HepG2 (cell line): Measurements from ENCODE around the gene TCFL5. TPM values are rescaled to one million over a fixed set of nuclear protein-coding genes. Genes with fewer than 3 reads are reported as not detected.

ENCODE experiments used
- DPF2 ChIP-seq: sonication (generic); formaldehyde crosslinking; IDR thresholded peaks from 2 replicates; pipeline ENCODE4 v1.4.0; 2020; ENCODE audit warnings: mild to moderate bottlenecking, low read depth, missing genetic modification reagents, borderline replicate concordance
- NONO ChIP-seq, 2 experiments: fragments of 450-650 bp in 1 of 2; sonication (generic) in 1 of 2; formaldehyde crosslinking in 1 of 2; IDR thresholded peaks in 1 of 2; conservative IDR thresholded peaks in 1 of 2; 2 replicates each; pipeline versions ENCODE4 v1.6.1 to v1.8.0; 2017 to 2022; ENCODE audit warnings: mild to moderate bottlenecking in 1 of 2, missing genetic modification reagents in 1 of 2, moderate library complexity in 1 of 2
- NR2F1 ChIP-seq, 2 experiments: fragments of 450-650 bp in 1 of 2; formaldehyde crosslinking in 1 of 2; IDR thresholded peaks; 2 replicates each; pipeline versions ENCODE4 v1.5.0 to v1.6.1; 2016 to 2020; ENCODE audit warnings: mild to moderate bottlenecking in 1 of 2, missing compliant biosample characterization in 1 of 2, missing genetic modification reagents in 1 of 2, moderate library complexity in 1 of 2
- SRSF1 ChIP-seq: fragments of 200-400 bp; formaldehyde crosslinking; optimal IDR thresholded peaks from 2 replicates; pipeline ENCODE3; 2017; ENCODE audit warnings: mild to moderate bottlenecking, low read depth, low read length, moderate library complexity
- ZNF724P ChIP-seq: sonication (generic); formaldehyde crosslinking; IDR thresholded peaks from 2 replicates; pipeline ENCODE4 v1.8.0; 2022; ENCODE audit warnings: missing genetic modification reagents, borderline replicate concordance
- polyA plus RNA-seq, 8 experiments: library from polyadenylated mRNA; depleted of rRNA in 3 of 8; stranded (reverse) in 7 of 8; unstranded in 1 of 8; fragments of >200 nt; fragmentation: Illumina TruSeq in 4 of 8; extraction: Trizol in 4 of 8; gene quantifications; 2 replicates each; pipeline versions ENCODE4 v1.2.1 to v1.2.3, GENCODE V29; 2011 to 2016; ENCODE audit warnings: low read depth in 4 of 8, missing spikeins in 1 of 8, mixed read lengths in 1 of 8; ENCODE audit not compliant: insufficient read depth in 1 of 8
- total RNA-seq, 5 experiments: library from RNA; depleted of rRNA; stranded (reverse); fragments of >200 nt; fragmentation: Illumina TruSeq; extraction: Trizol; gene quantifications; 2 replicates each; pipeline ENCODE4 v1.2.3, GENCODE V29; 2016; ENCODE audit warnings: low read depth in 1 of 5
- TF ChIP-seq, protein P1 (sequence below): sonication (generic); formaldehyde crosslinking; IDR thresholded peaks from 2 replicates; pipeline ENCODE4 v1.4.0; 2020; ENCODE audit warnings: missing genetic modification reagents
- TF ChIP-seq, protein P2 (sequence below): sonication (generic); formaldehyde crosslinking; IDR thresholded peaks from 2 replicates; pipeline ENCODE4 v1.5.0; 2020; ENCODE audit warnings: missing genetic modification reagents
- TF ChIP-seq, protein P3 (sequence below): IDR thresholded peaks from 2 replicates; pipeline ENCODE4 v1.6.1; 2016
- TF ChIP-seq, protein P4 (sequence below): sonication (generic); formaldehyde crosslinking; IDR thresholded peaks from one replicate; pipeline ENCODE4 v1.5.1; 2020; ENCODE audit warnings: mild to moderate bottlenecking, missing genetic modification reagents; ENCODE audit errors: not compliant biosample characterization

Gene TCFL5
- total and polyA plus RNA-seq, 2 of the 13 experiments (the other 11 are each of a cell fraction or from before 2014, with no cell fraction given): 14.8 to 20.0 TPM

DNA sequence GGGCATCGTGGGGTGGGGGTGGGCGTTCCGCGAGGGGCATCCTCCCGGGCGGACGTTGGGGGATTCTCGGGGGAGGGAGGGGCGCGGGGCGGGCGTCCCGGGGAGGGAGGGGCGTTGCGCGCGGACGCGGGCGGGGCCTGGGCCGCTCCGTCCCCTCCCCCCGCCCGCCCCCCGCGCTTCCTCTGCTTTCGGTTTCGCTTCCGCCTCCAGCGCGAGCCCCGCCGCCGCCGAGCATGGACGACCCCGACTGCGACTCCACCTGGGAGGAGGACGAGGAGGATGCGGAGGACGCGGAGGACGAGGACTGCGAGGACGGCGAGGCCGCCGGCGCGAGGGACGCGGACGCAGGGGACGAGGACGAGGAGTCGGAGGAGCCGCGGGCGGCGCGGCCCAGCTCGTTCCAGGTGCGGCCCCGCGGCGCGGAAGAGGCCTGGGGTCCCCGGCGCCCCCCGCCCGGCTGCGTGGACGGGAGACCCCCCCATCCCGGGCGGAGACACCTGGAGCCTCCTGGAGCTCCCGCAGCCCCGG lies 56.9 kb downstream of the TCFL5 start, which contains the start of gene OGFR (continued):
- TF ChIP-seq, protein P1, sequence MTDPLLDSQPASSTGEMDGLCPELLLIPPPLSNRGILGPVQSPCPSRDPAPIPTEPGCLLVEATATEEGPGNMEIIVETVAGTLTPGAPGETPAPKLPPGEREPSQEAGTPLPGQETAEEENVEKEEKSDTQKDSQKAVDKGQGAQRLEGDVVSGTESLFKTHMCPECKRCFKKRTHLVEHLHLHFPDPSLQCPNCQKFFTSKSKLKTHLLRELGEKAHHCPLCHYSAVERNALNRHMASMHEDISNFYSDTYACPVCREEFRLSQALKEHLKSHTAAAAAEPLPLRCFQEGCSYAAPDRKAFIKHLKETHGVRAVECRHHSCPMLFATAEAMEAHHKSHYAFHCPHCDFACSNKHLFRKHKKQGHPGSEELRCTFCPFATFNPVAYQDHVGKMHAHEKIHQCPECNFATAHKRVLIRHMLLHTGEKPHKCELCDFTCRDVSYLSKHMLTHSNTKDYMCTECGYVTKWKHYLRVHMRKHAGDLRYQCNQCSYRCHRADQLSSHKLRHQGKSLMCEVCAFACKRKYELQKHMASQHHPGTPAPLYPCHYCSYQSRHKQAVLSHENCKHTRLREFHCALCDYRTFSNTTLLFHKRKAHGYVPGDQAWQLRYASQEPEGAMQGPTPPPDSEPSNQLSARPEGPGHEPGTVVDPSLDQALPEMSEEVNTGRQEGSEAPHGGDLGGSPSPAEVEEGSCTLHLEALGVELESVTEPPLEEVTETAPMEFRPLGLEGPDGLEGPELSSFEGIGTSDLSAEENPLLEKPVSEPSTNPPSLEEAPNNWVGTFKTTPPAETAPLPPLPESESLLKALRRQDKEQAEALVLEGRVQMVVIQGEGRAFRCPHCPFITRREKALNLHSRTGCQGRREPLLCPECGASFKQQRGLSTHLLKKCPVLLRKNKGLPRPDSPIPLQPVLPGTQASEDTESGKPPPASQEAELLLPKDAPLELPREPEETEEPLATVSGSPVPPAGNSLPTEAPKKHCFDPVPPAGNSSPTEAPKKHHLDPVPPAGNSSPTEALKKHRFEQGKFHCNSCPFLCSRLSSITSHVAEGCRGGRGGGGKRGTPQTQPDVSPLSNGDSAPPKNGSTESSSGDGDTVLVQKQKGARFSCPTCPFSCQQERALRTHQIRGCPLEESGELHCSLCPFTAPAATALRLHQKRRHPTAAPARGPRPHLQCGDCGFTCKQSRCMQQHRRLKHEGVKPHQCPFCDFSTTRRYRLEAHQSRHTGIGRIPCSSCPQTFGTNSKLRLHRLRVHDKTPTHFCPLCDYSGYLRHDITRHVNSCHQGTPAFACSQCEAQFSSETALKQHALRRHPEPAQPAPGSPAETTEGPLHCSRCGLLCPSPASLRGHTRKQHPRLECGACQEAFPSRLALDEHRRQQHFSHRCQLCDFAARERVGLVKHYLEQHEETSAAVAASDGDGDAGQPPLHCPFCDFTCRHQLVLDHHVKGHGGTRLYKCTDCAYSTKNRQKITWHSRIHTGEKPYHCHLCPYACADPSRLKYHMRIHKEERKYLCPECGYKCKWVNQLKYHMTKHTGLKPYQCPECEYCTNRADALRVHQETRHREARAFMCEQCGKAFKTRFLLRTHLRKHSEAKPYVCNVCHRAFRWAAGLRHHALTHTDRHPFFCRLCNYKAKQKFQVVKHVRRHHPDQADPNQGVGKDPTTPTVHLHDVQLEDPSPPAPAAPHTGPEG (CRISPR knock-in tag): peak; percentile 63; the same call in 1 of the 2 replicates
- TF ChIP-seq, protein P2, sequence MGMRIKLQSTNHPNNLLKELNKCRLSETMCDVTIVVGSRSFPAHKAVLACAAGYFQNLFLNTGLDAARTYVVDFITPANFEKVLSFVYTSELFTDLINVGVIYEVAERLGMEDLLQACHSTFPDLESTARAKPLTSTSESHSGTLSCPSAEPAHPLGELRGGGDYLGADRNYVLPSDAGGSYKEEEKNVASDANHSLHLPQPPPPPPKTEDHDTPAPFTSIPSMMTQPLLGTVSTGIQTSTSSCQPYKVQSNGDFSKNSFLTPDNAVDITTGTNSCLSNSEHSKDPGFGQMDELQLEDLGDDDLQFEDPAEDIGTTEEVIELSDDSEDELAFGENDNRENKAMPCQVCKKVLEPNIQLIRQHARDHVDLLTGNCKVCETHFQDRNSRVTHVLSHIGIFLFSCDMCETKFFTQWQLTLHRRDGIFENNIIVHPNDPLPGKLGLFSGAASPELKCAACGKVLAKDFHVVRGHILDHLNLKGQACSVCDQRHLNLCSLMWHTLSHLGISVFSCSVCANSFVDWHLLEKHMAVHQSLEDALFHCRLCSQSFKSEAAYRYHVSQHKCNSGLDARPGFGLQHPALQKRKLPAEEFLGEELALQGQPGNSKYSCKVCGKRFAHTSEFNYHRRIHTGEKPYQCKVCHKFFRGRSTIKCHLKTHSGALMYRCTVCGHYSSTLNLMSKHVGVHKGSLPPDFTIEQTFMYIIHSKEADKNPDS (CRISPR knock-in tag): peak; percentile 72; the same call in 1 of the 2 replicates
- no peak for TF ChIP-seq DPF2
- peak in 1 of 2 experiments; percentile 27; a peak in 1 of 4 replicates for TF ChIP-seq NR2F1 (CRISPR knock-in tag; IDR thresholded peaks at IDR 0.05)
- TF ChIP-seq, protein P3, sequence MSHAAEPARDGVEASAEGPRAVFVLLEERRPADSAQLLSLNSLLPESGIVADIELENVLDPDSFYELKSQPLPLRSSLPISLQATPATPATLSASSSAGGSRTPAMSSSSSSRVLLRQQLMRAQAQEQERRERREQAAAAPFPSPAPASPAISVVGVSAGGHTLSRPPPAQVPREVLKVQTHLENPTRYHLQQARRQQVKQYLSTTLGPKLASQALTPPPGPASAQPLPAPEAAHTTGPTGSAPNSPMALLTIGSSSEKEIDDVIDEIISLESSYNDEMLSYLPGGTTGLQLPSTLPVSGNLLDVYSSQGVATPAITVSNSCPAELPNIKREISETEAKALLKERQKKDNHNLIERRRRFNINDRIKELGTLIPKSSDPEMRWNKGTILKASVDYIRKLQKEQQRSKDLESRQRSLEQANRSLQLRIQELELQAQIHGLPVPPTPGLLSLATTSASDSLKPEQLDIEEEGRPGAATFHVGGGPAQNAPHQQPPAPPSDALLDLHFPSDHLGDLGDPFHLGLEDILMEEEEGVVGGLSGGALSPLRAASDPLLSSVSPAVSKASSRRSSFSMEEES (CRISPR knock-in tag): no peak
- peak; percentile 42; the same call in 1 of the 2 replicates for TF ChIP-seq ZNF724P (CRISPR knock-in tag)
- TF ChIP-seq NONO (IDR thresholded peaks at IDR 0.05): no peak
- peak; percentile 86 for TF ChIP-seq NONO (CRISPR knock-in tag; conservative IDR thresholded peaks at IDR 0.05)
- TF ChIP-seq SRSF1: no peak
- TF ChIP-seq, protein P4, sequence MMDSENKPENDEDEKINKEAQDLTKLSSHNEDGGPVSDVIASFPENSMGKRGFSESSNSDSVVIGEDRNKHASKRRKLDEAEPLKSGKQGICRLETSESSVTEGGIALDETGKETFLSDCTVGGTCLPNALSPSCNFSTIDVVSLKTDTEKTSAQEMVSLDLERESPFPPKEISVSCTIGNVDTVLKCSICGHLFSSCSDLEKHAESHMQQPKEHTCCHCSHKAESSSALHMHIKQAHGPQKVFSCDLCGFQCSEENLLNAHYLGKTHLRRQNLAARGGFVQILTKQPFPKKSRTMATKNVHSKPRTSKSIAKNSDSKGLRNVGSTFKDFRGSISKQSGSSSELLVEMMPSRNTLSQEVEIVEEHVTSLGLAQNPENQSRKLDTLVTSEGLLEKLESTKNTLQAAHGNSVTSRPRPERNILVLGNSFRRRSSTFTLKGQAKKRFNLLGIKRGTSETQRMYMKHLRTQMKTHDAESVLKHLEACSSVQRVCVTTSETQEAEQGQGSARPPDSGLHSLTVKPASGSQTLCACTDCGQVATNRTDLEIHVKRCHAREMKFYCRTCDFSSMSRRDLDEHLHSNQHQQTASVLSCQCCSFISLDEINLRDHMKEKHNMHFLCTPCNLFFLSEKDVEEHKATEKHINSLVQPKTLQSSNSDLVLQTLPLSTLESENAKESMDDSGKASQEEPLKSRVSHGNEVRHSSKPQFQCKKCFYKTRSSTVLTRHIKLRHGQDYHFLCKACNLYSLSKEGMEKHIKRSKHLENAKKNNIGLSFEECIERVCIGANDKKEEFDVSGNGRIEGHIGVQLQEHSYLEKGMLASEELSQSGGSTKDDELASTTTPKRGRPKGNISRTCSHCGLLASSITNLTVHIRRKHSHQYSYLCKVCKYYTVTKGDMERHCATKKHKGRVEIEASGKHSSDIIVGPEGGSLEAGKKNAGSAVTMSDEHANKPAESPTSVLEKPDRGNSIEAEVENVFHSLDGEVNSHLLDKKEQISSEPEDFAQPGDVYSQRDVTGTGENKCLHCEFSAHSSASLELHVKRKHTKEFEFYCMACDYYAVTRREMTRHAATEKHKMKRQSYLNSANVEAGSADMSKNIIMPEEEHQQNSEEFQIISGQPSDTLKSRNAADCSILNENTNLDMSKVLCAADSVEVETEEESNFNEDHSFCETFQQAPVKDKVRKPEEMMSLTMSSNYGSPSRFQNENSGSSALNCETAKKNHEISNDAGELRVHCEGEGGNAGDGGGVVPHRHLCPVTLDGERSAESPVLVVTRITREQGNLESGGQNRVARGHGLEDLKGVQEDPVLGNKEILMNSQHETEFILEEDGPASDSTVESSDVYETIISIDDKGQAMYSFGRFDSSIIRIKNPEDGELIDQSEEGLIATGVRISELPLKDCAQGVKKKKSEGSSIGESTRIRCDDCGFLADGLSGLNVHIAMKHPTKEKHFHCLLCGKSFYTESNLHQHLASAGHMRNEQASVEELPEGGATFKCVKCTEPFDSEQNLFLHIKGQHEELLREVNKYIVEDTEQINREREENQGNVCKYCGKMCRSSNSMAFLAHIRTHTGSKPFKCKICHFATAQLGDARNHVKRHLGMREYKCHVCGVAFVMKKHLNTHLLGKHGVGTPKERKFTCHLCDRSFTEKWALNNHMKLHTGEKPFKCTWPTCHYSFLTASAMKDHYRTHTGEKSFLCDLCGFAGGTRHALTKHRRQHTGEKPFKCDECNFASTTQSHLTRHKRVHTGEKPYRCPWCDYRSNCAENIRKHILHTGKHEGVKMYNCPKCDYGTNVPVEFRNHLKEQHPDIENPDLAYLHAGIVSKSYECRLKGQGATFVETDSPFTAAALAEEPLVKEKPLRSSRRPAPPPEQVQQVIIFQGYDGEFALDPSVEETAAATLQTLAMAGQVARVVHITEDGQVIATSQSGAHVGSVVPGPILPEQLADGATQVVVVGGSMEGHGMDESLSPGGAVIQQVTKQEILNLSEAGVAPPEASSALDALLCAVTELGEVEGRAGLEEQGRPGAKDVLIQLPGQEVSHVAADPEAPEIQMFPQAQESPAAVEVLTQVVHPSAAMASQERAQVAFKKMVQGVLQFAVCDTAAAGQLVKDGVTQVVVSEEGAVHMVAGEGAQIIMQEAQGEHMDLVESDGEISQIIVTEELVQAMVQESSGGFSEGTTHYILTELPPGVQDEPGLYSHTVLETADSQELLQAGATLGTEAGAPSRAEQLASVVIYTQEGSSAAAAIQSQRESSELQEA: no peak
